PC-9 (cell line): ENCODE measurements around the gene SHROOM3. TPM values are rescaled to one million over a fixed set of nuclear protein-coding genes. Genes with fewer than 3 reads are reported as not detected.

Source experiments
- BruUV-seq: library from RNA; stranded (reverse); fragments of 400-500 nt; replicated peaks from 2 replicates; lab custom pipeline; 2021; lab: Mats Ljungman, UMichigan
- CTCF ChIA-PET: fragments of 300-600 bp; sonication (Branson Sonifier 250); formaldehyde crosslinking; loops from one replicate; lab custom pipeline; 2022; ENCODE audit warnings: antibody characterized with exemption; lab: Charles Lee
- POLR2A ChIA-PET: fragments of 300-600 bp; sonication (Branson Sonifier 250); formaldehyde crosslinking; loops from one replicate; lab custom pipeline; 2022; ENCODE audit warnings: antibody characterized with exemption; ENCODE audit not compliant: unreplicated experiment; lab: Charles Lee
- DNase-seq, 2 experiments: peaks; one replicate each; pipeline versions ENCODE4 v3.0.0 to v3.0.0-alpha.2; 2015 to 2022; ENCODE audit warnings: mixed read lengths in 1 of 2
- H2AFZ ChIP-seq: fragments of 200-600 bp; sonication (generic); 2 replicates; pipeline ENCODE4 v1.8.1; 2017; ENCODE audit warnings: antibody characterized with exemption
- H3F3A ChIP-seq: fragments of 200-600 bp; sonication (generic); 2 replicates; pipeline ENCODE4 v1.8.1; 2017; ENCODE audit warnings: antibody characterized with exemption, mild to moderate bottlenecking, low read depth; ENCODE audit not compliant: insufficient read depth
- H3K27ac ChIP-seq: fragments of 200-600 bp; sonication (generic); 2 replicates; pipeline ENCODE4 v1.6.1; 2016; ENCODE audit warnings: mixed run types
- H3K27me3 ChIP-seq: fragments of 200-600 bp; sonication (generic); 2 replicates; pipeline ENCODE4 v1.6.1; 2016; ENCODE audit warnings: low read depth, mixed run types; ENCODE audit not compliant: insufficient read depth
- H3K36me3 ChIP-seq: fragments of 200-600 bp; sonication (generic); 2 replicates; pipeline ENCODE4 v1.6.1; 2016; ENCODE audit warnings: low read depth, mixed run types
- H3K4me1 ChIP-seq: fragments of 200-600 bp; sonication (generic); replicated peaks from 2 replicates; pipeline ENCODE4 v1.6.1; 2016; ENCODE audit warnings: mixed run types; ENCODE audit not compliant: insufficient read depth
- H3K4me2 ChIP-seq: fragments of 200-600 bp; sonication (generic); 2 replicates; pipeline ENCODE4 v1.6.1; 2017; ENCODE audit warnings: mixed run types
- H3K4me3 ChIP-seq: fragments of 200-600 bp; sonication (generic); 2 replicates; pipeline ENCODE4 v1.6.1; 2016; ENCODE audit warnings: mixed run types
- H3K79me2 ChIP-seq: fragments of 200-600 bp; sonication (generic); 2 replicates; pipeline ENCODE4 v1.6.1; 2017; ENCODE audit warnings: low read depth, mixed run types
- H3K9me2 ChIP-seq: fragments of 200-600 bp; sonication (generic); 2 replicates; pipeline ENCODE4 v1.8.1; 2017; ENCODE audit warnings: mild to moderate bottlenecking; ENCODE audit not compliant: insufficient read depth
- H3K9me3 ChIP-seq: fragments of 200-600 bp; sonication (generic); 2 replicates; pipeline ENCODE4 v1.8.1; 2016; ENCODE audit warnings: low read depth; ENCODE audit not compliant: insufficient read depth
- H4K20me1 ChIP-seq: fragments of 200-600 bp; sonication (generic); 2 replicates; pipeline ENCODE4 v1.8.1; 2017; ENCODE audit not compliant: insufficient read depth
- EZH2 ChIP-seq: fragments of 200-600 bp; sonication (generic); IDR thresholded peaks from 2 replicates; pipeline ENCODE4 v1.8.0; 2017; ENCODE audit warnings: antibody characterized with exemption, low read depth
- intact Hi-C: fragments of 100-400 bp; cut with micrococcal nuclease; formaldehyde crosslinking; loops from one replicate; pipeline ENCODE4 v1.10.0; 2022; ENCODE audit not compliant: unreplicated experiment
- microRNA-seq: library from miRNA; unstranded; fragments of <30 nt; microRNA quantifications from one replicate; pipeline ENCODE4 v1.2.0, GENCODE V29; 2021; ENCODE audit warnings: borderline number of aligned reads, borderline replicate concordance
- total RNA-seq: library from RNA; stranded (reverse); gene quantifications from 2 replicates; pipeline ENCODE4 v1.2.3, GENCODE V29; 2021
- TF ChIP-seq, protein P1 (sequence below): fragments of 200-600 bp; sonication (generic); conservative IDR thresholded peaks from 2 replicates; pipeline ENCODE4 v1.6.1; 2017; ENCODE audit warnings: mixed run types, antibody characterized with exemption, mild to moderate bottlenecking, moderate library complexity

The SHROOM3 gene
- total RNA-seq, 1 experiment from 2014 or later, result 44.3 TPM

DNA sequence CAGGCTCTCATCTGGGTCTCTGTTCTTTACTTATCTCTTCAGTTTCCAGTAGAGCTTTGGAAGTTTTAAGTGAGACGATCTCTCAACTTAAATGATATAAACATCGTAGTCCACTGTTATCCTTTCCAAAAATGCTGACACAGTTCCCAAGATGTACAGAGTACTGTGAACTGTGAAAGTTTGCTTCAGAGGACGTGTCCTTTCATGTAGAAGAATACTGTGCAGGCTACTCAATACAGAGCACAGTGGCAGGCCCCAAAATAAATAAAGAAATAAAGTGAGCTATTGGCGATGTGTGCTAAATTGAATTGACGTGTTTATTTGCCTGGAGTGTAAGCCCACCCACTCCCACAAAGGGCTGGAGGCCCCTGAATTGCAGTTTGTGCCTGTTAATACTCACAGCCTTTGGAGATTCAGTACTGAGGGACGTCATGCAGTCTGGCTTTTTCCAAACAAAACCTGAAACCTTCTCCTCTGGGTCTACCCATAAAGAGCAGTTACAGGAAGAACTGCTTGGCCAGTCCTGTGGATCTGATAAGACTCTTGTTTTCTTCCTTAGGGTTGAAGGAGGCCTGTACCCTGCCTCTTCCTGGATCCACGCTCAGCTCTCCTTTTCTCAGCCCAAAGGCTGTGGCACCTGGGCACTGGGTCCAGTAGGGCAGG, 396.8 kb downstream of the SHROOM3 start:
- Histone ChIP-seq H3K9me2 (no peaks in the 10 kb centered on the region), H3K4me3 (no peak overlapping the region), H4K20me1 (no peaks in the 10 kb centered on the region), H3K27ac (no peak overlapping the region), H3K4me1 (peaks cover 16% of the 10 kb centered on the region), H2AFZ (no peak overlapping the region), H3F3A (no peaks in the 10 kb centered on the region), H3K79me2 (no peaks in the 10 kb centered on the region), H3K9me3 (no peaks in the 10 kb centered on the region), H3K4me2 (no peak overlapping the region; the same call in 1 of the 2 replicates), H3K27me3 (no peaks in the 10 kb centered on the region), H3K36me3 (no peaks in the 10 kb centered on the region)
- POLR2A ChIA-PET, result no interaction called here
- intact Hi-C loops, result loop anchor here (2.0 to 5.0 kb wide), 2 partner anchors 49 to 65 kb away; partner anchors contain the start of gene SOWAHB
- TF ChIP-seq EZH2, result no peak
- TF ChIP-seq, protein P1, sequence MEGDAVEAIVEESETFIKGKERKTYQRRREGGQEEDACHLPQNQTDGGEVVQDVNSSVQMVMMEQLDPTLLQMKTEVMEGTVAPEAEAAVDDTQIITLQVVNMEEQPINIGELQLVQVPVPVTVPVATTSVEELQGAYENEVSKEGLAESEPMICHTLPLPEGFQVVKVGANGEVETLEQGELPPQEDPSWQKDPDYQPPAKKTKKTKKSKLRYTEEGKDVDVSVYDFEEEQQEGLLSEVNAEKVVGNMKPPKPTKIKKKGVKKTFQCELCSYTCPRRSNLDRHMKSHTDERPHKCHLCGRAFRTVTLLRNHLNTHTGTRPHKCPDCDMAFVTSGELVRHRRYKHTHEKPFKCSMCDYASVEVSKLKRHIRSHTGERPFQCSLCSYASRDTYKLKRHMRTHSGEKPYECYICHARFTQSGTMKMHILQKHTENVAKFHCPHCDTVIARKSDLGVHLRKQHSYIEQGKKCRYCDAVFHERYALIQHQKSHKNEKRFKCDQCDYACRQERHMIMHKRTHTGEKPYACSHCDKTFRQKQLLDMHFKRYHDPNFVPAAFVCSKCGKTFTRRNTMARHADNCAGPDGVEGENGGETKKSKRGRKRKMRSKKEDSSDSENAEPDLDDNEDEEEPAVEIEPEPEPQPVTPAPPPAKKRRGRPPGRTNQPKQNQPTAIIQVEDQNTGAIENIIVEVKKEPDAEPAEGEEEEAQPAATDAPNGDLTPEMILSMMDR, result no peak
- CTCF ChIA-PET, result no interaction called here
- no TSS peak for BruUV-seq
- DNase-seq, result no peak

Small RNAs within 50 kb of the gene (microRNA-seq; reads per million reads assigned to microRNA genes)
- not detected for gene MIR4450
- gene MIR548AH, result not detected

Other genes starting within 250 kb of the SHROOM3 start
- 37.6 and 64.7 TPM in 2 replicates for gene SCARB2, start 221.4 kb upstream of the SHROOM3 start, total RNA-seq
- gene FAM47E, start 183.5 kb upstream of the SHROOM3 start, total RNA-seq, result 2.2 and 2.5 TPM in 2 replicates
- gene STBD1, start 128.5 kb upstream of the SHROOM3 start, total RNA-seq, result 1.8 and 3.5 TPM in 2 replicates
- not detected in 2 replicates for gene CCDC158, start 14.1 kb upstream of the SHROOM3 start, total RNA-seq